NOMO-1 (cell line): Measurements from ENCODE around the gene NSUN2.

Experiments
- DNase-seq, 2 experiments: peaks; one replicate each; lab custom pipeline; 2025; ENCODE audit not compliant: unreplicated experiment in 2 of 2; lab: John Stamatoyannopoulos, UW

The NSUN2 gene

GRCh38 chr5:6645571-6646362 is 12.9 kb upstream of the NSUN2 start:
- peak; percentile 98 to 100 for DNase-seq

- DNase-seq = no peak
Observed at GRCh38 chr5:6644794-6645241, 12.0 kb upstream of the NSUN2 start.

- DNase-seq = no peak
Observed at GRCh38 chr5:6642655-6643054, 9.8 kb upstream of the NSUN2 start.

- peak; percentile 80 for DNase-seq
Observed at GRCh38 chr5:6638236-6638635, 5.4 kb upstream of the NSUN2 start.

DNA sequence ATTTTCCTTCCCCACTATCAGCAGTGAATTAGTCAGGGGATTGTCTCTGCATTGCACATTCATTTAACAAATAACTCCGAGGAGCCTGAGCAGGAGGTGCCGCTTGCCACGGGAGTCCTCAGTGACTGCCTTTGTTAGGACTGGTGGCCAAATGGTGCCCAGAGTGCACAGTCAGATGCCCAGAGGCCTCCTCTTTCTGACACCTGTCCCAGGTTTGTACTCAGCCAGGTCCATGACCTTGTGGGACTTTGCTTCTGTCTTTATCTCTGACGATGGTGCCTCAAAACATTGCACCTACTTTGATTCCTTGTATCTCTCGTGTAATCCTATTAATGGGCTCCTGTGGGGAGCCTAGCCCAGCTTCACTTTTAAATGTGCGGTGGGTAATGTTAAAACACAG is 4.7 kb upstream of the NSUN2 start:
- DNase-seq = no peak

DNA sequence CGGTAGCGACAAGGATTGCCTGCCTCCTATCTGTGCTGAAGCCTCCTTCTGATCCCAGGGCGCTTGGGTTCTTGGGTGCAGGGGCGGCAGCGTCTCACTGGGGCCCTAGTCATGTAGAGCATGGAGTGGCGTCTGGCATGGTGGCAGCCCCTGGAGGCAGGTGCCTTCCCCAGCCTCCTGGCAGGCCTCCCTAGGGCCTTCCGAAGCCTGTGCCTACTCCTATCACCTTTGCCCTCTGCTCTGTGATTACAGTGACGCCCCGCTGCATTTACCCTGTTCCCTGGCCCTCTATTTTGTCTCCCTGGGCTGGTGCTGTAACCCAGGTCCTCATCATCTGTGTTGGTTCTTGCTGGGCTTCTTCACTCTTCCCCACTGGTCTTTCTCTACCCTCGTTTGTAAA is 4.2 kb upstream of the NSUN2 start:
- no peak for DNase-seq

DNA sequence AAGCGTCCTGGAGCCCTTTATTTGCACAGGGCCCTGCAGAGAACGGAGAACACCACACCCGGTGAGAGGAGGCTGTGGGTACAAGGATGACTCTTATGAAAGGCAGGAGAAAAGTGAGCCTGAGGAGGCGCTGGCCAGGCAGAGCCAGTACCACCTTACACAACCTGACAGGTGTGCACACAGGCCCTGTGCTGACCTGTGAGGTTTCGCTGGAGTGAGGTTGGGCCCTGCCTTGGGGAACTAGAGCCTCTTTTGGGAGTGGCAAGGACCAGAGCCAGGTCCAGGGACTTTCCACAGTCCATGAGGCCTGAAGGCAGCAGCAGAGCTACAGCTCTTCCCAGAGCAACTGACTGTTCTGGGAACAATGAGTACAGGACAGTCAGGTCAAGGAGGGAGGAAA is 3.4 kb upstream of the NSUN2 start:
- no peak for DNase-seq

GRCh38 chr5:6634788-6635430 is 2.1 kb upstream of the NSUN2 start:
- no peak for DNase-seq

DNA sequence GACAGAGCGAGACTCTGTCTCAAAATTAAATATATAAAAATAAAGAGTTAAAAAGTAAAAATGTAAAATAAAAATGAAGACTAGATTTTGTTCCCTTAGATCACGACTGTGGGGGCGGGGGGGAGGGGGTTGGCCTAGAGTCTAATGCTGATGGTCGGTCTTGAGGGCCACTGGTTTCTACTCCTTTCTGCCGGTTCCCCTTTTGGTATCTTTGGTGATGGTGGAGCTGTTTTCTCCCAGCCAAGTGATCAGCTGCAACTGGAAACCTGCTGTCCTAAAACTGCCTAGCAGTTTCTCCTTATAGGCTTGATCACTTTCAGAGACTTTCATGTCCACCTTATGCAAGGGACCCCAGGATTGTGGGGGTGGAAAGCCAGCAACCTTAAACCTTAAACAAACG is 1.5 kb upstream of the NSUN2 start:
- peak; percentile 71 to 82 for DNase-seq

DNA sequence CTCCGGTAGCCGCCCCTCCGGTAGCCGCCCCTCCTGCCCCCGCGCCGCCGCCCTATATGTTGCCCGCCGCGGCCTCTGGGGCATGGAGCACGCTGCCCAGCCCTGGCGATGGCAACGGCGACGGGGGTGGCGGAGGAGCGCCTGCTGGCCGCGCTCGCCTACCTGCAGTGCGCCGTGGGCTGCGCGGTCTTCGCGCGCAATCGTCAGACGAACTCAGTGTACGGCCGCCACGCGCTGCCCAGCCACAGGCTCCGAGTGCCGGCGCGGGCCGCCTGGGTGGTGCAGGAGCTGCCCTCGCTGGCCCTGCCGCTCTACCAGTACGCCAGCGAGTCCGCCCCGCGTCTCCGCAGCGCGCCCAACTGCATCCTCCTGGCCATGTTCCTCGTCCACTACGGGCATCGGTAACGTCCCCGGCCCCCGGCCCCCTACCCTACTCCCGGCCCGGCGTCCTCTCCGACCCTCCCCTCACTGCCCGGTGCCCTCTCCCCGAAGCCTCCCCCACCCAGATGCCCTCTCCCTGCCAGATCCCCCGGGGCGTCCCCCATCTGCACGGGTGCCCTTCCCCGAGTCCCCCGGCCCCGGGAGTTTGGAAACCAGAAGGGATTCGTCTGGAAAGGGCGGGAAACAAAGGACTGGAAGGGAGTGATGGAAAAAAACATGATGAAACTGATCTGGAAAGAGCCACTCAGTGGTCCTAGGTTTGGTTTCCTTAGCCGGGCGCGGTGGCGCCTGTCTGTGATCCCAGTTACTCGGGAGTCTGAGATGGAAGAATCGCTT is 813 bp upstream of the NSUN2 start:
- DNase-seq = peak; percentile 79 to 87

GRCh38 chr5:6632324-6632887 is 438 bp downstream of the NSUN2 start:
- peak; percentile 63 to 75 for DNase-seq

DNA sequence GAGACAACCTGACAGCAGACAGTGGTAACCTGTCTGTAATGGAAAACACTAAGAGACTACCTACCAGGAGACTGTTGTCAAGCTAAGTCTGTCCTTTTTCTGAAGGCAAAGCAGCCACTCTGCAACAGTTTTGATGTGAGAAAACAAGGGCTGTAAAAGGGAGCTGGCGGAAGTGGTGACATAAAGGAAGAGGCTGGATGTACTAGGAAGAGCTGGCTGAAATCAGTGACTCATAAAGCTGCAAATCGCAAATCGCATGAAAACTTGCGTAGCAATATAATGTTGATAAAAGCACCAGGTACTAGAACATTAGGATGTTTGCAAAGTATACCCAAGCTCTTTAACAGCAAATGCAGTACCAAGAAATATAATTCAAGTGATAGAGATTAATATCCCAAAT is 1.4 kb downstream of the NSUN2 start:
- DNase-seq = peak in 1 of 2 experiments; percentile 36

DNA sequence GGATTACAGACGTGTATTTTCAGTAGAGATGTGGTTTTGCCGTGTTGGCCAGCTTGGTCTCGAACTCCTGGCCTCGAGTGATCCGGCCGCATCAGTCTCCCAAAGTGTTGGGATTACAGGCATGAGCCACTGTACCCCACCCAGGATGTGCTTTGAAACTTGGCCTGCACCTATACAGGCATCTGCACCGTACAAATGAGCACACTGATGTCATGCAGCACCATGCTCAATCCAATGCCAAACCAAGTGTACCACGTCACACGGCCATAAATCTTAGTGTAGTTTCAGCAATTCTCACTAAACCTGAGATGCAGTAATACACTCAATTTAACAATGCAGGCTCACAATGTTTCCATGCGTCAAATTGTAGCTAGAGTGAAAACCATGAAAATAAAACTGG is 6.3 kb downstream of the NSUN2 start:
- DNase-seq = no peak

DNA sequence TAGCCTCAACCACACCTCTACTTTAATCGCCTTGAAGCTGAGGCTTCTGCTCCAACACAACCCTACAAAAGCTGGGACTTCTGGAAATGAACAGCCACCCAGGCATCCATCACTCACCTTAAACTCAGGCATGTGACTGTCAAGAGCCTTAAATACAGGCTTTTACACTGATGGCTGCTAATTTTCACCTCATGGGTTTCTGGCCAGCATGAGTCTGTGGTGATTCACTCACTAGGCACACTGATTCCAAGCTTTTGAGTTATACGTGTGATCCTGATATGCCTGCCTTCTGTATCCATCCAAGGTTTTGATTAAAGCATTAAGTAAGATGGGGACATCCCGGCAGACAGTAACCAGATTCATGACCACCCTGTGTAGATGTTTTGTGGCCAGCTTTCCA is 8.9 kb downstream of the NSUN2 start:
- no peak for DNase-seq

DNA sequence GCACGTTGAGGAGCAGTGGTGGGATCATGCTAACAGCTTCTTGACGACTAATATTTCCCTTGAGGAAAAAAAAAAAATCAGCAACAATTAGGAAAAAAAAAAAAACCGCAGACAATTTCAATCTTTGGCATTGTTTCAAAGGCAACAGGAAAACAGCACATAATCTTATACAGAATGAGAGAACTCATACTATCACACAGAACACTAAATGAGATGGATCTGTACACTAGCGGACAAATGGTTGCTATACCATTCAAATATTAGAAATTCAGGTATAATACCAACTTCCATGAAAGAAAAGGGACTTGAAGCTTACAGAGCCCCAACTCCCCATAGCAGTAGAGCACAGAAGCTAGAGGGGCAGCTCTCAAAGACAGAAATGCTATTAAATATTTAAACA is 9.6 kb downstream of the NSUN2 start:
- DNase-seq = no peak

DNA sequence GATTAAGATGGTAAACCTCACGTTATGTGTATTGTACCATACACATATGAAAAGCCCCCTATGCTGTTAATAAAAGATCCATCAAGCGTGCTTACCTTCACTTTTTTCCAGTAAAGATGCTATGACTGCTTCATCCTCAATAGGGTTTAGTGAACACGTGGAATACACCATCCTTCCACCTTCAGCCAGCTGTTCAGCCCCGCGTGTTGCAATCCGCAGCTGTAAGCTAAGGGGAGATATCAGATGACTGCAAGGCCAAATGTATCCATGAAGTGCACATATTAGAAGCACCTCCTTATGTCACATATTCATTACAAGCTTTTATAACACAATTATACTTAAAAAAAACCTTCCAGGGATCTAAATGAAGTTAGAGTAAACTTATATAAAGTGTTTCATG is 16.2 kb downstream of the NSUN2 start:
- no peak for DNase-seq

GRCh38 chr5:6615034-6615815 is 17.6 kb downstream of the NSUN2 start:
- no peak for DNase-seq

GRCh38 chr5:6611334-6612256 is 21.2 kb downstream of the NSUN2 start:
- DNase-seq = no peak

- DNase-seq = no peak
Observed at GRCh38 chr5:6608016-6608415, 24.8 kb downstream of the NSUN2 start.

DNA sequence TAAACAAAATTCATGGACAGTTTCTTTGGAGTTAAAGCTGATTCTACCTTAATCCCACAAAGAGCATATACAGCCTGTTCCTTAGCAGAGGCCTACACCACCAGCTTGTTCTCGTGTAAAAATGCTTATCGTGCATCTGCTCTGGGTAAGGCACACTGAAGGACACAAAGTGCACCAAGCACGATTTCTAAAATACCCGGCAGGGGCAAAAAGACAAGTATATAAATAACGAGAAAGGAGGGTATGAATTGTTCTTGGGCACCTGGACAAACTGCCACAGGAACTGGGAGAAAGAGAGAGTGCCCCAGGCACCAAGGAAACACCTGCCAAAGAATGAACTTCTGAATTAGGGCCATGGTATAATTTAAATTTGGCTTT is 25.3 kb downstream of the NSUN2 start:
- no peak for DNase-seq
